Raji (cell line): ENCODE results near the gene CNOT11.

Experiments used
- POLR2A ChIP-seq: IDR thresholded peaks from 2 replicates; pipeline ENCODE4 v1.6.1; 2011; ENCODE audit warnings: low read depth, low read length, control low read depth; ENCODE audit not compliant: insufficient read depth

The CNOT11 gene

DNA sequence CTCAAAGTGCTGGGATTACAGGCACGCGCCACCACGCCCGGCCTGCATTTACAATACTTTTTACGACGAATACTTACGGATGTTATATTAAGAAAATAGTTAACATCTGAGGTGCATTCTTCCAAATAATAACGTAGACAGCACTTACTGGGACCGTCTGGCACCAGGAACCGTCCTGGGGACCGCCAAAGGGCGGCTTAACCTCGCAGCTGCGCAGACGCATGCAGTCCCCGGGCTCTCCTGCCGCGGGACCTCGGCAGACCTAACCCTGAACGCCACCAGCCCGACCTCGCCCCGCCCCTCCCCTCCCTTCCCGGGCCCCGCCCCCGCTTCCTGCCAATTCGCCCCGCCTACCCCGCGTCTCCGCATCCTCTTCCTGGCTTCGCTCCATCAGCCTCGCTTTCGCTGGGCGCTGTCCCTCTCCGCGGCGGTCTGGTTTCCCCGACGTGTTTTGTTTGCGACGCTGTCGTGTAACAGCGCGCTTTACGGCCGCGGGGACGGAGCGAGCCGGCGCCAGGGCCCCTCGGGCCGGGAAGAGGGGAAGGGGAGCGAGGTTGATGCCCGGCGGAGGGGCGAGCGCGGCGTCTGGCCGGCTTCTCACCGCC, at the start of gene CNOT11:
TSS of gene CNOT11 (plus strand) at position 479 of the 605 bp plus-strand sequence. CDS start at position 558, 79 bp downstream.
- peak; percentile 95 for TF ChIP-seq POLR2A

GRCh38 chr2:101204400-101205115, 48.1 kb upstream of the CNOT11 start:
- no peak for TF ChIP-seq POLR2A

DNA sequence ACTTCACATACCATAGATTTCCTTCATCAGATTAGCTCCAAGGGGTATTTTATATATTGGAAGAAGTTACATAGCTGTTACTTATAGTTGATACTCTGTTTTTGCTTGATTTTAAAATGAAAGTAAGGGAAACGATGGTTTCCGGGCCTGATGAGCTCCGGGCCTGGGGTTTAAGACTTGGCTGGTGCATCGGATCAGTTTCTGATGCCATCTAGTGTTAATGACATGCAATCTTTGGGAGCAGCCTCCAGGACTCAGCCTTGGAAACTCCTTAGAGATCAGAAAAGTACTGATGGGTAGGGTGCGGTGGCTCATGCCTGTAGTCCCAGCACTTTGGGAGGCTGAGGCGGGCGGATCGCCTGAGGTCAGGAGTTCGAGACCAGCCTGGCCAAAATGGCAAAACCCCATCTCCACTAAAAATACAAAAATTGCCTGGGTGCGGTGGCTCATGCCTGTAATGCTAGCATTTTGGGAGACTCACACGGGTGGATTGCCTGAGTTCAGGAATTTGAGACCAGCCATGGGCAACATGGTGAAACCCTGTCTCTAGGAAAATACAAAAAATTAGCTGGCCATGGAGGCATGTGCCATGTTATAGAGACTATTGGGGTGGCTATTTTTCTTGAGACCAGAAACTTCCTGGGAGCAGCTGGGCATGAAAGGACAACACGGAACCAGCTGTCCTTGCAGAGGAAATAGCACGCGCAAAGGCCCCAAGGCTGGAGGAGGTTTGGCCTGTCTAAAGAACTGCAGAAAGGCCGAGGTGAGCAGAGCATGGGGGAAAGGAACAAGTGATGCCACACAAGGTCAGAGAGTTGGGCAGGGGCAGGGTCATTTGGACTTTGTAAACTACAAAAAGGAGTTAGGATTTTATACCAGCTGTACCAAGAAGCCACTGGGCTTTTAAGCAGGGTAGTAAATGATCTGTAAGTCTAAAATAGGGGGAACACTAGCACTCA, 46.9 kb upstream of the CNOT11 start:
- no peak for TF ChIP-seq POLR2A

DNA sequence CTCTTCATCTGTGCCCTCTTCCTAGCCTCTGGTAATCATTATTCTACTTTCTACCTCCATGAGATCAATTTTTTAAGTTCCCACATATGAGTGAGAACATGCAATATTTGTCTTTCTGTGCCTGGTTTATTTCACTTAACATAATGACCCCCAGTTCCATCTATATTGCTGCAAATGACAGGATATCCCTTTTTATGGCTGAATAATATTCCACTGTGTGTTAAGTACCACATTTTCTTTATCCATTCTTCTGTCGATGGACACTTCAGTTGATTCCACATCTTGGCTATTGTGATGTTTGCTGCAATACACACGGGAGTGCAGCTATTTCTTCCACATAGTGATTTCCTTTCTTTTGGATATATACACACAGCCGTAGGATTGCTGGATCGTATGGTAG, 43.9 kb upstream of the CNOT11 start:
- no peak for TF ChIP-seq POLR2A

GRCh38 chr2:101219246-101219645, 33.4 kb upstream of the CNOT11 start:
- no peak for TF ChIP-seq POLR2A

GRCh38 chr2:101223814-101224231, 28.9 kb upstream of the CNOT11 start:
- peak; percentile 28; the same call in 1 of the 2 replicates for TF ChIP-seq POLR2A

- no peak for TF ChIP-seq POLR2A
These were observed 22.1 kb upstream of the CNOT11 start for GRCh38 chr2:101230541-101231001.

DNA sequence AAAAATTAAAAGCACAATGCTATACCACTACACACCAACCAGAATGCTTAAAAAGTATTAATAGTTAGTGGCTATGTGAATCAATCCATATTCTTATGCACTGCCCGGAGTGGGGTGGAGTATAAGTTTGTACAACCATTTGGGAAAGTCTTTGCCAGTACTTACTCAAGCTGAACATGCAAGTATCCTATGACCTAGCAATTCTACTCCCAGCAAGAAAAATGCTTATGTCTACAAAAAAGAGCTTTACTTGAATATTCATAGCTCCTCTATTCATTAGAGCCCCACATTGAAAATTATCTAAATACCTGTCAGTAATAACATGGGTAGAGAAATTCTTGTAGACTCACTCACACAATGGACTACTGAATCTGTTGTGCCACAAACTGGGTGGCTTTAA, 21.4 kb upstream of the CNOT11 start:
- no peak for TF ChIP-seq POLR2A

DNA sequence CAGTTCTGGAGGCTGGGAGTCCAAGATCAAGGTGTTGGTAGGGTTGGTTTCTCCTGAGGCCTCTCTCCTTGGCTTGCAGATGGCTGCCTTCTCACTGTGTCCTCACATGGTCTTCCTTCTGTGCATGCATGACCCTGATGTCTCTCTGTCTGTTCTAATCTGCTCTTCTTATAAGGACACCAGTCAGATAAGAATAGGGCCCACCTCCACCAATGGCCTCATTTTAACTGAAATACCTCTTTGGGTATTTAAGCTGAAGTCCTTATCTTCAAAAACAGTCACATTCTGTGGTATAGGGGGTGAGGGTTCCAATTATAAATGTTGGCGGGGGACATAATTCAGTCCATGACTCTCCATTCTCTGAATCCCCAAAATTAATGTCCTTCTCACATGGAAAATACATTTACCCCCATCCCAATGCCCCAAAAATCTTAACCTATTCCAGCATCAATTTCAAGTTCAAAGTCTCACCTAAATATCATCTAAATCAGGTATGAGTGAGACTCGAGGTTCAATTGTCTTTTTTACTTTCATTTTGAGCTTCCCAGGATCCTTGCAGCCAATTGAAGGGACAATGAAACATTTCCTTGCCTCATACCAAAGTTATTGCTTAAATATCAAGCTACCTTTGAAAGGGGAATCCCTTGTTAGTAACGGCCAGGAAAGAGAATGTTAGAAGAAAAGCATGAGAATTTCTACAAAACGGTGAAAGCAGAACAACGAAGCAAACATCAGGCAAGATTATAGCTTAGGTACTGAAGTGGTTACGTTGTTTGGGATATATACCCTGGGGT, 20.6 kb upstream of the CNOT11 start:
- no peak for TF ChIP-seq POLR2A

GRCh38 chr2:101232770-101233169, 19.9 kb upstream of the CNOT11 start:
- TF ChIP-seq POLR2A, result no peak

- TF ChIP-seq POLR2A, result no peak
These were observed 18.3 kb upstream of the CNOT11 start for GRCh38 chr2:101234169-101234938.

GRCh38 chr2:101238930-101239759, 13.5 kb upstream of the CNOT11 start:
- TF ChIP-seq POLR2A, result no peak

DNA sequence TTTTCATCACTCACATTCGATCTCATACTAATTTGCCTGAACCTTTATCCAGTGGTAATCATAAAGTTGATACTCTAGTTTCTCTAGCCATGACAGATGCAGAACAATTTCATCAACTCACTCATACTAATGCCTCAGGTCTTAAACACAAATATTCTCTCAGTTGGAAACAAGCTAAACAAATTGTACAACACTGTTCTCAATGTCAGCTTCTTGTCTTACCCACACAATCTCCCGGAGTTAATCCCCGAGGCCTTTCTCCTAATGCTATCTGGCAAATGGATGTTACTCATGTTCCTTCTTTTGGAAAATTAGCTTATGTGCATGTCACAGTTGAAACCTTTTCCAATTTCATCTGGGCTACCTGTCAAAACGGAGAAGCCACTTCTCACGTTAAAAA, 11.5 kb upstream of the CNOT11 start:
- no peak for TF ChIP-seq POLR2A

- TF ChIP-seq POLR2A, result no peak
These were observed 2.9 kb upstream of the CNOT11 start for GRCh38 chr2:101249826-101250225.
